HL-60 (cell line): ENCODE results near the gene RPL35A.
"Not testable (repeated sequence)": the region's sequence is repeated elsewhere in the genome, so short reads cannot be mapped to it uniquely, and the experiment has no call there.

Experiments
- DNase-seq, 2 experiments: peaks; one replicate each; pipeline ENCODE4 v3.0.0-alpha.2; 2010 to 2020; ENCODE audit warnings: low read depth in 1 of 2, low spot score in 1 of 2
- H3K27ac ChIP-seq: fragments of 250-450 bp; sonication (Bioruptor Pico); replicated peaks from 2 replicates; pipeline ENCODE4 v1.5.1; 2020; ENCODE audit warnings: mild to moderate bottlenecking, moderate library complexity
- H3K27me3 ChIP-seq: fragments of 250-450 bp; sonication (Bioruptor Pico); 2 replicates; pipeline ENCODE4 v1.5.1; 2021; ENCODE audit warnings: mild to moderate bottlenecking, moderate library complexity; ENCODE audit not compliant: insufficient read depth, poor library complexity, severe bottlenecking
- H3K4me3 ChIP-seq: replicated peaks from 2 replicates; pipeline ENCODE4 v1.5.1; 2011; ENCODE audit warnings: mild to moderate bottlenecking, control low read depth, low read length; ENCODE audit not compliant: insufficient read depth
- CTCF ChIP-seq: IDR thresholded peaks from one replicate; pipeline ENCODE4 v1.5.1; 2011; ENCODE audit warnings: low read length, control low read depth, inconsistent platforms; ENCODE audit not compliant: insufficient read depth
- GABPA ChIP-seq: IDR thresholded peaks from 2 replicates; pipeline ENCODE4 v1.6.1; 2012; ENCODE audit warnings: low read depth
- POLR2AphosphoS5 ChIP-seq: IDR thresholded peaks from 2 replicates; pipeline ENCODE4 v1.6.1; 2012; ENCODE audit warnings: low read depth
- REST ChIP-seq: IDR thresholded peaks from 2 replicates; pipeline ENCODE4 v1.6.1; 2012; ENCODE audit warnings: low read depth; ENCODE audit not compliant: insufficient replicate concordance
- SPI1 ChIP-seq: IDR thresholded peaks from 2 replicates; pipeline ENCODE4 v1.6.1; 2012; ENCODE audit warnings: low read depth, mild to moderate bottlenecking, borderline replicate concordance

Gene RPL35A

GRCh38 chr3:197906850-197907187 is 43.2 kb upstream of the RPL35A start:
- TF ChIP-seq GABPA (no peak), CTCF (no peak), POLR2AphosphoS5 (no peak), REST (no peak), SPI1 (no peak)
- Histone ChIP-seq H3K27me3 (no peaks in the 10 kb centered on the region), H3K27ac (no peak overlapping the region), H3K4me3 (no peak overlapping the region)
- DNase-seq, result no peak

- Histone ChIP-seq H3K27ac (no peak overlapping the region), H3K4me3 (no peak overlapping the region), H3K27me3 (no peaks in the 10 kb centered on the region)
- no peak for TF ChIP-seq GABPA
- TF ChIP-seq REST, result no peak
- TF ChIP-seq POLR2AphosphoS5, result no peak
- no peak for TF ChIP-seq SPI1
- no peak for TF ChIP-seq CTCF
- DNase-seq, result no peak
Observed at GRCh38 chr3:197907196-197907595, 42.8 kb upstream of the RPL35A start.

- not testable (repeated sequence) for H3K27ac ChIP-seq, H3K27me3 ChIP-seq, DNase-seq, H3K4me3 ChIP-seq
Observed at GRCh38 chr3:197908550-197908949, 41.4 kb upstream of the RPL35A start.

- Histone ChIP-seq H3K4me3 (no peak overlapping the region), H3K27ac (no peak overlapping the region), H3K27me3 (no peaks in the 10 kb centered on the region)
- no peak for DNase-seq
- TF ChIP-seq GABPA (no peak), SPI1 (no peak), CTCF (no peak), REST (no peak), POLR2AphosphoS5 (no peak)
Observed at GRCh38 chr3:197908957-197909701, 40.9 kb upstream of the RPL35A start.
